AG04450 (cell line): ENCODE data around the gene AURKAIP1. TPM values are rescaled to one million over a fixed set of nuclear protein-coding genes. Genes with fewer than 3 reads are reported as not detected.

ENCODE experiments used
- CTCF ChIA-PET: fragments of 300-600, 350-600 bp; formaldehyde crosslinking; extraction: SDS; loops from one replicate; lab custom pipeline; 2022; ENCODE audit warnings: antibody characterized with exemption, inconsistent platforms; lab: Charles Lee
- POLR2A ChIA-PET: fragments of 350-600 bp; formaldehyde crosslinking; extraction: SDS; loops from one replicate; lab custom pipeline; 2021; ENCODE audit warnings: antibody characterized with exemption, inconsistent platforms; lab: Yijun Ruan, JAX
- DNase-seq: peaks from one replicate; pipeline ENCODE4 v3.0.0-alpha.2; 2011; ENCODE audit warnings: low read depth, low spot score
- H3K27ac ChIP-seq: one replicate; pipeline ENCODE4 v1.5.1; 2012; ENCODE audit warnings: low read depth, low read length, control low read depth
- H3K27me3 ChIP-seq: one replicate; pipeline ENCODE4 v1.6.0; 2012; ENCODE audit warnings: low read length; ENCODE audit not compliant: control insufficient read depth, insufficient read depth
- H3K4me3 ChIP-seq: 2 replicates; pipeline ENCODE4 v1.5.1; 2011; ENCODE audit warnings: mild to moderate bottlenecking, low read depth, low read length, control low read depth
- H3K9me3 ChIP-seq: 2 replicates; pipeline ENCODE4 v1.5.1; 2012; ENCODE audit warnings: low read length; ENCODE audit not compliant: control insufficient read depth, insufficient read depth
- polyA plus RNA-seq: library from polyadenylated mRNA; depleted of rRNA; stranded (reverse); fragments of >200 nt; gene quantifications from 2 replicates; pipeline ENCODE4 v1.2.3, GENCODE V29; 2011
- TF ChIP-seq, protein P1 (sequence below): IDR thresholded peaks from 2 replicates; pipeline ENCODE4 v1.5.1; 2011; ENCODE audit warnings: low read depth, low read length, control low read depth, inconsistent platforms

Gene AURKAIP1
- polyA plus RNA-seq, 1 experiment: 54.3 TPM

- Histone ChIP-seq H3K9me3 (no peaks in the 10 kb centered on the region; the same call in 1 of the 2 replicates), H3K27me3 (no peaks in the 10 kb centered on the region), H3K4me3 (peak overlapping the region; percentile 96), H3K27ac (no peak overlapping the region)
- ChIA-PET POLR2A (no interaction called here), CTCF (interaction anchor here (0.5 to 0.7 kb wide), 2 partner anchors 26 to 75 kb away, joined by 3 to 7 read pairs; no protein-coding TSS in a partner anchor)
- TF ChIP-seq, protein P1, sequence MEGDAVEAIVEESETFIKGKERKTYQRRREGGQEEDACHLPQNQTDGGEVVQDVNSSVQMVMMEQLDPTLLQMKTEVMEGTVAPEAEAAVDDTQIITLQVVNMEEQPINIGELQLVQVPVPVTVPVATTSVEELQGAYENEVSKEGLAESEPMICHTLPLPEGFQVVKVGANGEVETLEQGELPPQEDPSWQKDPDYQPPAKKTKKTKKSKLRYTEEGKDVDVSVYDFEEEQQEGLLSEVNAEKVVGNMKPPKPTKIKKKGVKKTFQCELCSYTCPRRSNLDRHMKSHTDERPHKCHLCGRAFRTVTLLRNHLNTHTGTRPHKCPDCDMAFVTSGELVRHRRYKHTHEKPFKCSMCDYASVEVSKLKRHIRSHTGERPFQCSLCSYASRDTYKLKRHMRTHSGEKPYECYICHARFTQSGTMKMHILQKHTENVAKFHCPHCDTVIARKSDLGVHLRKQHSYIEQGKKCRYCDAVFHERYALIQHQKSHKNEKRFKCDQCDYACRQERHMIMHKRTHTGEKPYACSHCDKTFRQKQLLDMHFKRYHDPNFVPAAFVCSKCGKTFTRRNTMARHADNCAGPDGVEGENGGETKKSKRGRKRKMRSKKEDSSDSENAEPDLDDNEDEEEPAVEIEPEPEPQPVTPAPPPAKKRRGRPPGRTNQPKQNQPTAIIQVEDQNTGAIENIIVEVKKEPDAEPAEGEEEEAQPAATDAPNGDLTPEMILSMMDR: no peak
- DNase-seq: no peak
Measured at GRCh38 chr1:1397839-1398523, 23.0 kb upstream of the AURKAIP1 start.

DNA sequence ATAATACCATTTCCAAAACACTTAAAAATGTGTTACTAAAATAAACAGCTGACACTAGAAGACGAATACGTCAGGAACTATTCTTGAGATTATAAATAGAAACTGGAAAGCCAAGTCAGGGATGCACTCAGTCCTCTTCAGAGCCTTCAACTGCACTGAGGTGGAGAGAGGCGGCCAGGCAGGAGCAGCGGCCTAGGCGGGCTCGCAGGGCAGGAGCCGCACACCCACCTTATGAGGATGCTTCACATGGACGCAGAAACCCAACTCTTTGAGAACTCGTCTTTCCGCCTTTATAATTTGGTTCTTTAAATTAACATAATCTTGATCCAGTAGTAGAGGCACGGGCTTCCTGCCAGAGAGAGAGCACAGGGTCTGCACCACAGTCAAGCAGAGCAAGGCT, 20.2 kb upstream of the AURKAIP1 start:
- ChIA-PET POLR2A (no interaction called here), CTCF (interaction anchor here (1.4 kb wide), 1 partner anchor 24 kb away, joined by 5 read pairs; no protein-coding TSS in a partner anchor)
- Histone ChIP-seq H3K27ac (no peak overlapping the region), H3K9me3 (no peaks in the 10 kb centered on the region; the same call in 1 of the 2 replicates), H3K4me3 (no peak overlapping the region), H3K27me3 (no peaks in the 10 kb centered on the region)
- TF ChIP-seq, protein P1: no peak
- no peak for DNase-seq

- ChIA-PET POLR2A (no interaction called here), CTCF (interaction anchor here (1.4 kb wide), 1 partner anchor 22 kb away, joined by 5 read pairs; no protein-coding TSS in a partner anchor)
- no peak overlapping the region for H3K27ac ChIP-seq
- no peaks in the 10 kb centered on the region for H3K27me3 ChIP-seq
- TF ChIP-seq, protein P1: no peak
- no peak overlapping the region for H3K4me3 ChIP-seq
- no peak for DNase-seq
- no peaks in the 10 kb centered on the region; the same call in 1 of the 2 replicates for H3K9me3 ChIP-seq
Measured at GRCh38 chr1:1394116-1394515, 19.1 kb upstream of the AURKAIP1 start.

- POLR2A ChIA-PET: no interaction called here
- TF ChIP-seq, protein P1: no peak
- H3K27me3 ChIP-seq: no peaks in the 10 kb centered on the region
- DNase-seq: no peak
- H3K9me3 ChIP-seq: no peaks in the 10 kb centered on the region; the same call in 1 of the 2 replicates
- H3K4me3 ChIP-seq: no peak overlapping the region
- no peak overlapping the region for H3K27ac ChIP-seq
- CTCF ChIA-PET: no interaction called here
Measured at GRCh38 chr1:1393428-1393827, 18.4 kb upstream of the AURKAIP1 start.

DNA sequence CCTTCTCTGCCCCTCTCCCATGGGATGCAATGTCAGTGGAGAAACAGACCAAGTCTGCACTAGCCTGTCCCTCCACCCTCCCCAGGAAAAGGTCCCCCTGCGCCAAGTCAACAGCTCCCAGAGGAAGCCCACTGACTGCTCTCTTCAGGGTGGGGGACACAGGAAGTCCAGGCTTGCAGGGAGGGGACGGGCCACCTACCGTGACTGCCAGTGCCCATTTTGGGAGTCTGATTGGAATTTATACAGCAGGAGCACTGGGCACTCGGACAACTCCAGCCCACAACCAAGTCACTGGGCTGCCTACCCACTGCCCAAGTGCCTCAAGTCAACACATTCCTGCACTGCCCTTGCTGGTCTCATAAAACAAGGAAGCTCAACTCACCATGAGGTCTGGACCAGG, 18.0 kb upstream of the AURKAIP1 start:
- no peak for DNase-seq
- no peaks in the 10 kb centered on the region for H3K27me3 ChIP-seq
- TF ChIP-seq, protein P1: no peak
- POLR2A ChIA-PET: no interaction called here
- CTCF ChIA-PET: no interaction called here
- H3K27ac ChIP-seq: no peak overlapping the region
- H3K9me3 ChIP-seq: no peaks in the 10 kb centered on the region; the same call in 1 of the 2 replicates
- no peak overlapping the region for H3K4me3 ChIP-seq
